ENCODE data around the gene SCGB1C1.

SCGB1C1 gene

GRCh38 chr11:198236-198806, 5.4 kb downstream of the SCGB1C1 start:
- no peak for DNase-seq (ENCODE audit: low read depth)
- TF ChIP-seq, protein P1, sequence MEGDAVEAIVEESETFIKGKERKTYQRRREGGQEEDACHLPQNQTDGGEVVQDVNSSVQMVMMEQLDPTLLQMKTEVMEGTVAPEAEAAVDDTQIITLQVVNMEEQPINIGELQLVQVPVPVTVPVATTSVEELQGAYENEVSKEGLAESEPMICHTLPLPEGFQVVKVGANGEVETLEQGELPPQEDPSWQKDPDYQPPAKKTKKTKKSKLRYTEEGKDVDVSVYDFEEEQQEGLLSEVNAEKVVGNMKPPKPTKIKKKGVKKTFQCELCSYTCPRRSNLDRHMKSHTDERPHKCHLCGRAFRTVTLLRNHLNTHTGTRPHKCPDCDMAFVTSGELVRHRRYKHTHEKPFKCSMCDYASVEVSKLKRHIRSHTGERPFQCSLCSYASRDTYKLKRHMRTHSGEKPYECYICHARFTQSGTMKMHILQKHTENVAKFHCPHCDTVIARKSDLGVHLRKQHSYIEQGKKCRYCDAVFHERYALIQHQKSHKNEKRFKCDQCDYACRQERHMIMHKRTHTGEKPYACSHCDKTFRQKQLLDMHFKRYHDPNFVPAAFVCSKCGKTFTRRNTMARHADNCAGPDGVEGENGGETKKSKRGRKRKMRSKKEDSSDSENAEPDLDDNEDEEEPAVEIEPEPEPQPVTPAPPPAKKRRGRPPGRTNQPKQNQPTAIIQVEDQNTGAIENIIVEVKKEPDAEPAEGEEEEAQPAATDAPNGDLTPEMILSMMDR (conservative IDR thresholded peaks at IDR 0.05; ENCODE audit: low read depth, low read length): no peak
- H3K4me3 ChIP-seq (ENCODE audit: low read length): no peak overlapping the region

GRCh38 chr11:199004-199581, 6.2 kb downstream of the SCGB1C1 start:
- no peak overlapping the region for H3K4me3 ChIP-seq (ENCODE audit: low read length)
- no peak for DNase-seq (ENCODE audit: low read depth)
- TF ChIP-seq, protein P1 (conservative IDR thresholded peaks at IDR 0.05; ENCODE audit: low read depth, low read length): no peak

DNA sequence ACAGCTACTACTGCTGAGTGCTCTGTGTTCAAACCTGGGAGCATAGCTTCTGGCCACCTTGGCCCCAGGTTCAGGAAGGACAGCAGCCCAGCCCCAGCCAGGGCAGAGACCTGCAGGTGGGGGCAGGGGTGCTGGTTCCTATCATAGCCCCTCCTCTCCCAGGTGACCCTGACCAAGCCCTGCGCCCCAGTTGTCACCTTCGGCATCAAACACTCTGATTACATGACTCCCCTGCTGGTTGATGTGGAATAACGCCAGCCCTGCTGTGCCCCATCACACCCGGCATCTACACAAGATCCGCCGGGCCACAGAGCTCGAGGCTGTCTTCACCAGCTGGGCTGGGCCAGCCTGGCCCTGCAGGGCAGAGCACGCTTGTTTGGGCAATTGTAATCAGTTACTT, 6.9 kb downstream of the SCGB1C1 start:
- no peak overlapping the region for H3K4me3 ChIP-seq (ENCODE audit: low read length)
- no peak for DNase-seq (ENCODE audit: low read depth)
- TF ChIP-seq, protein P1 (conservative IDR thresholded peaks at IDR 0.05; ENCODE audit: low read depth, low read length): no peak

DNA sequence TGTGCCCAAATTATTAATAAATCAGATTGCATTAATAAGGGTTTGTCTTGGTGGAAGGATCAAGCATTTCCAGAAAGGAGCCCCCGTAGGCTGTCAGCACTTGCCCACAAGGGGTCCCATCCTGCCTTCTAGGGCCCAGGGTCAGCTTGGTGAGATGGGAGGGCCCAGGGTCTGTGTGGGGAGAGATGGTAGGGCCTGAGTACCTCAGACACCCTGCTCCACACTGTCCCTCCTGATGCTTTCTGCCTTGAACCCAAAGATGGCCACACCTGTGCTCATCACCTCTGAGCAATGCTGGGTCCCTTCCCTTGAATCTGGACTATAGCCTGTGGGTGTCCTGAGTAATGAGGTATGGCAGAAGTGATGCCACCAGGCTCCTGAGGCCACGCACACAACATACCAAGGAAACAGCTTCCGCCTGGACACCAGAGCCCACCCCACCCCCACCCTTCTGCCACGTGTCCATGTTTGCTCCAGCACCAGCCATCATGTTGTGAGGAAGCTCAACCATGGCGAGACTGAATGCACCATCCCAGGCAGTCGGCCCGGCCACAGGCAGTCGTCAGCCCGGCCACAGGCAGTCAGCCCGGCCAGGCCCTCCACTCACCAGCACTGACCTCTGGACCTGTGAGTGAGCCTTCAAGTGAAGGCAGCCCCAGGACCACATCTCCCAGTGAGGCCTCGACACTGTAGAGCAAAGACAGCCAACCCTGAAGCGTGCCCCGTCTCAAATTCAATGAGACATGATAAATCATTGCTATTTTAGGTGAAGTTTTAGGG, 7.5 kb downstream of the SCGB1C1 start:
- DNase-seq (ENCODE audit: low read depth): no peak

DNA sequence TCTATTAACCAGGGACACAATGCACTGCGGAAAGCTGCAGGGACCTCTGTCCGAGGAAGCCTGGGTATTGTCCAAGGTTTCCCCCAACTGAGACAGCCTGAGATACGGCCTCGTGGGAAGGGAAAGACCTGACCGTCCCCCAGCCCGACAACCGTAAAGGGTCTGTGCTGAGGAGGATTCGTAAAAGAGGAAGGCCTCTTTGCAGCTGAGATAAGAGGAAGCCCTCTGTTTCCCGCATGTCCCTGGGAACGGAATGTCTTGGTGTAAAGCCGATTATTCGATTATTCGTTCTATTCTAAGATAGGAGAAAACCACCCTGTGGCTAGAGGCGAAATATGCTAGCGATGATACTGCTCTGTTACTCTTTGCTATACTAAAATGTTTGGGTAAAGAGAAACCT, 9.1 kb downstream of the SCGB1C1 start:
- no peak for DNase-seq (ENCODE audit: low read depth)
- TF ChIP-seq, protein P1 (conservative IDR thresholded peaks at IDR 0.05; ENCODE audit: low read depth, low read length): no peak
- H3K4me3 ChIP-seq (ENCODE audit: low read length): no peak overlapping the region

More for the DNA sequence above, 7.5 kb downstream of the SCGB1C1 start:
- no peak overlapping the region for H3K4me3 ChIP-seq (ENCODE audit: low read length)
- TF ChIP-seq, protein P1 (conservative IDR thresholded peaks at IDR 0.05; ENCODE audit: low read depth, low read length): no peak

GRCh38 chr11:202490-202889, 9.6 kb downstream of the SCGB1C1 start:
- no peak for DNase-seq (ENCODE audit: low read depth)
- TF ChIP-seq, protein P1 (conservative IDR thresholded peaks at IDR 0.05; ENCODE audit: low read depth, low read length): no peak
- H3K4me3 ChIP-seq (ENCODE audit: low read length): no peak overlapping the region

Data from retinal pigment epithelial cell (primary cell).